ENCODE results near the gene GPC3. TPM values are rescaled to one million over a fixed set of nuclear protein-coding genes. Genes with fewer than 3 reads are reported as not detected.

GPC3 gene
- total RNA-seq, 1 experiment from 2014 or later, result 233 TPM

DNA sequence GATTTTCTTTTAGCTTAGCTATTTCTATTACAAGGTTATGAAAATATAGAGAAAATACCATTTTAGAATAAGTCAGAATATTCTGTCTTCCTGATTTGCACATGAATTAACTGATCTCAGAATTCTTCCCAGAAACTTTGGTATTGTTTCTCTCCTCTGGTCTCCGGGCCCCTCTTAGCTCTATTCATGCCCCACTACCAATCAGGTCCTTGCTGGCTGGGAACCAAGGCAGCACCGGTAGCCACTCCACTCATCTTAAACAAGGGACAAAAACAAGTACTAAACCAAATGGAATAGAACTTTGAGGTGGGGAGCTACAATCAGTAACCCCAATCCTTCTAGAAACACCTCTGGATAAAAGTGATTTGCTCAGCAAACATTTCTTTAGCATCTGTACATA lies 64.3 kb downstream of the GPC3 start:
- no TSS peak for BruUV-seq (replicated peaks)
- Mint-ChIP-seq H3K9me3 (ENCODE audit: unreplicated experiment) (no peaks in the 10 kb centered on the region), H3K4me3 (ENCODE audit: unreplicated experiment) (no peak overlapping the region), H3K27me3 (ENCODE audit: insufficient read depth, unreplicated experiment) (no peaks in the 10 kb centered on the region), H3K36me3 (ENCODE audit: insufficient read depth, unreplicated experiment) (no peaks in the 10 kb centered on the region), H3K27ac (ENCODE audit: unreplicated experiment) (no peak overlapping the region), H3K4me1 (ENCODE audit: low read depth, unreplicated experiment) (peaks cover 6% of the 10 kb centered on the region)
- H3K9me3 ChIP-seq, result no peaks in the 10 kb centered on the region
- no peaks in the 10 kb centered on the region for H3K36me3 ChIP-seq (ENCODE audit: control insufficient read depth, insufficient read depth, low read length)
- TF ChIP-seq, protein P1, sequence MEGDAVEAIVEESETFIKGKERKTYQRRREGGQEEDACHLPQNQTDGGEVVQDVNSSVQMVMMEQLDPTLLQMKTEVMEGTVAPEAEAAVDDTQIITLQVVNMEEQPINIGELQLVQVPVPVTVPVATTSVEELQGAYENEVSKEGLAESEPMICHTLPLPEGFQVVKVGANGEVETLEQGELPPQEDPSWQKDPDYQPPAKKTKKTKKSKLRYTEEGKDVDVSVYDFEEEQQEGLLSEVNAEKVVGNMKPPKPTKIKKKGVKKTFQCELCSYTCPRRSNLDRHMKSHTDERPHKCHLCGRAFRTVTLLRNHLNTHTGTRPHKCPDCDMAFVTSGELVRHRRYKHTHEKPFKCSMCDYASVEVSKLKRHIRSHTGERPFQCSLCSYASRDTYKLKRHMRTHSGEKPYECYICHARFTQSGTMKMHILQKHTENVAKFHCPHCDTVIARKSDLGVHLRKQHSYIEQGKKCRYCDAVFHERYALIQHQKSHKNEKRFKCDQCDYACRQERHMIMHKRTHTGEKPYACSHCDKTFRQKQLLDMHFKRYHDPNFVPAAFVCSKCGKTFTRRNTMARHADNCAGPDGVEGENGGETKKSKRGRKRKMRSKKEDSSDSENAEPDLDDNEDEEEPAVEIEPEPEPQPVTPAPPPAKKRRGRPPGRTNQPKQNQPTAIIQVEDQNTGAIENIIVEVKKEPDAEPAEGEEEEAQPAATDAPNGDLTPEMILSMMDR (IDR thresholded peaks at IDR 0.05; ENCODE audit: insufficient read depth in 1 of 2, low read depth in 1 of 2, low read length in 1 of 2, severe bottlenecking in 1 of 2, unreplicated experiment in 1 of 2), result no peak
- H3K4me3 ChIP-seq (ENCODE audit: low read depth, low read length), result no peak overlapping the region
- ChIA-PET POLR2A (no interaction called here), CTCF (interaction anchor here (0.9 to 1.1 kb wide), 2 partner anchors 100 to 129 kb away, joined by 3 to 4 read pairs; no protein-coding TSS in a partner anchor)
- H3K27me3 ChIP-seq (replicated peaks; ENCODE audit: control insufficient read depth, insufficient read depth, low read length), result no peaks in the 10 kb centered on the region
- intact Hi-C loops (cut with micrococcal nuclease; ENCODE audit: unreplicated experiment), result loop anchor here (1.0 kb wide), 1 partner anchor 129 kb away; no protein-coding TSS in a partner anchor
- 0 out of 2 replicates have a peak, but pooled peaks cover 4% of the 10 kb centered on the region for H3K4me1 ChIP-seq
- DNase-seq, result no peak

GRCh38 chrX:133918361-133918771 lies 67.0 kb downstream of the GPC3 start:
- no TSS peak for BruUV-seq (replicated peaks)

GRCh38 chrX:133916984-133917722 lies 68.2 kb downstream of the GPC3 start:
- no peaks in the 10 kb centered on the region for H3K9me3 ChIP-seq
- 0 out of 2 replicates have a peak, but pooled peaks cover 4% of the 10 kb centered on the region for H3K4me1 ChIP-seq
- POLR2A ChIA-PET, result no interaction called here
- H3K9me3 Mint-ChIP-seq (ENCODE audit: unreplicated experiment), result no peaks in the 10 kb centered on the region
- H3K4me3 Mint-ChIP-seq (ENCODE audit: unreplicated experiment), result no peak overlapping the region
- no peak for DNase-seq
- no peak overlapping the region for H3K27ac Mint-ChIP-seq (ENCODE audit: unreplicated experiment)
- no peaks in the 10 kb centered on the region for H3K27me3 Mint-ChIP-seq (ENCODE audit: insufficient read depth, unreplicated experiment)
- H3K36me3 ChIP-seq (ENCODE audit: control insufficient read depth, insufficient read depth, low read length), result no peaks in the 10 kb centered on the region
- CTCF ChIA-PET, result no interaction called here
- H3K27me3 ChIP-seq (replicated peaks; ENCODE audit: control insufficient read depth, insufficient read depth, low read length), result no peaks in the 10 kb centered on the region
- intact Hi-C loops (cut with micrococcal nuclease; ENCODE audit: unreplicated experiment), result no loop called here
- no peak overlapping the region for H3K4me3 ChIP-seq (ENCODE audit: low read depth, low read length)
- no peaks in the 10 kb centered on the region for H3K36me3 Mint-ChIP-seq (ENCODE audit: insufficient read depth, unreplicated experiment)
- H3K4me1 Mint-ChIP-seq (ENCODE audit: low read depth, unreplicated experiment), result peaks cover 18% of the 10 kb centered on the region
- BruUV-seq (replicated peaks), result no TSS peak
- TF ChIP-seq, protein P1 (IDR thresholded peaks at IDR 0.05; ENCODE audit: insufficient read depth in 1 of 2, low read depth in 1 of 2, low read length in 1 of 2, severe bottlenecking in 1 of 2, unreplicated experiment in 1 of 2), result no peak

More at GRCh38 chrX:133918361-133918771, 67.0 kb downstream of the GPC3 start:
- intact Hi-C loops (cut with micrococcal nuclease; ENCODE audit: unreplicated experiment), result no loop called here
- CTCF ChIA-PET, result no interaction called here
- Histone ChIP-seq H3K4me1 (0 out of 2 replicates have a peak, but pooled peaks cover 4% of the 10 kb centered on the region), H3K27me3 (replicated peaks; ENCODE audit: control insufficient read depth, insufficient read depth, low read length) (no peaks in the 10 kb centered on the region), H3K36me3 (ENCODE audit: control insufficient read depth, insufficient read depth, low read length) (no peaks in the 10 kb centered on the region), H3K9me3 (no peaks in the 10 kb centered on the region), H3K4me3 (ENCODE audit: low read depth, low read length) (no peak overlapping the region)
- no peak overlapping the region for H3K4me3 Mint-ChIP-seq (ENCODE audit: unreplicated experiment)
- DNase-seq, result no peak
- no peaks in the 10 kb centered on the region for H3K9me3 Mint-ChIP-seq (ENCODE audit: unreplicated experiment)
- no peak overlapping the region for H3K27ac Mint-ChIP-seq (ENCODE audit: unreplicated experiment)
- H3K4me1 Mint-ChIP-seq (ENCODE audit: low read depth, unreplicated experiment), result peaks cover 6% of the 10 kb centered on the region
- no peaks in the 10 kb centered on the region for H3K36me3 Mint-ChIP-seq (ENCODE audit: insufficient read depth, unreplicated experiment)
- TF ChIP-seq, protein P1 (IDR thresholded peaks at IDR 0.05; ENCODE audit: insufficient read depth in 1 of 2, low read depth in 1 of 2, low read length in 1 of 2, severe bottlenecking in 1 of 2, unreplicated experiment in 1 of 2), result no peak
- POLR2A ChIA-PET, result no interaction called here
- no peaks in the 10 kb centered on the region for H3K27me3 Mint-ChIP-seq (ENCODE audit: insufficient read depth, unreplicated experiment)
